GM19395 (cell line): ENCODE results near the gene FOXRED1.
"Not testable (repeated sequence)": the region's sequence is repeated elsewhere in the genome, so short reads cannot be mapped to it uniquely, and the experiment has no call there.

ENCODE experiments used
- ATAC-seq: cut with Tn5 transposase; IDR thresholded peaks from one replicate; pipeline ENCODE4 v1.9.1; 2021; ENCODE audit warnings: mild to moderate bottlenecking, moderate library complexity; ENCODE audit not compliant: unreplicated experiment

The FOXRED1 gene

GRCh38 chr11:126277322-126277721 lies 8.4 kb downstream of the FOXRED1 start:
- ATAC-seq, result no peak

GRCh38 chr11:126277780-126278179 lies 8.8 kb downstream of the FOXRED1 start:
- no peak for ATAC-seq

- ATAC-seq, result no peak
Measured at GRCh38 chr11:126279191-126279590, 10.2 kb downstream of the FOXRED1 start.

DNA sequence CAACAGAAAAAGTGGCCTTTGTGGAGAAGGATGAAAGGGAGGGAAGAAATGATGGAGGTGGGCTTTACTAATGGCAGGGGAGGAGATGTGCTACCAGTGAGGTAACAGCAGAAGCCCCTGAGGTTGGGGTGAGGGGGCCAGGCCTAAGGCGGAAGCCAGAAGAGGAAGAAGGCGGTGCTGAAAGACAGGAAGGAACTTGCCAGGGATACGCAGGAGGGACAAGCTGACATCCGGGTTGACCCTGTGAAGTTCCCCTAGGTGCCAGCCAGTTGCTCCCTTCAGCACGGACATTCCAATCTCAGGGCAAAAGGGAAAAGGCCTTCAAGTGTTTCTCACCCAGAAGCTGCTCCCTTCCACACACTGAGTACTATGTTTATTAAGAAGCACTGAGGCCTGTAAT lies 11.6 kb downstream of the FOXRED1 start:
- no peak for ATAC-seq

- no peak for ATAC-seq
Measured at GRCh38 chr11:126281245-126281644, 12.3 kb downstream of the FOXRED1 start.

GRCh38 chr11:126281666-126282175 lies 12.8 kb downstream of the FOXRED1 start:
- ATAC-seq, result no peak

DNA sequence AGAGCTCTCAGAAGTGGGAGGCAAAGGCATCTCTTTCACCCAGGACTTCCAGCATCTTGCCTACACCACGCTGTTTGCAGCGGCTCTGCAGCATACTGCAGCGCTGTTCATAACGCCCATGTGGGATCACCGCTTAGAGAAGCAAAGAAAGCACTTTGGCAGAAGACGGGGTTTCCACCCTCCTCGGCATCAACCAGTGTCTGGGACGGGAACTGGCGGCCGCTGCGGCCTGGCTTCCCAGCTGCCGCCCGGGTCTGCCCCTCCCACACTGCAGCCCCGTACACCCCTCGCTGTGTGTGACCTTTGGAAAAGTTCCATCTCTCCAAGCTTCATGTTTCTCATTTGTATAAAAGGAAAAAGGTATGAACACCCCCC lies 13.4 kb downstream of the FOXRED1 start:
- ATAC-seq, result peak; percentile 27

DNA sequence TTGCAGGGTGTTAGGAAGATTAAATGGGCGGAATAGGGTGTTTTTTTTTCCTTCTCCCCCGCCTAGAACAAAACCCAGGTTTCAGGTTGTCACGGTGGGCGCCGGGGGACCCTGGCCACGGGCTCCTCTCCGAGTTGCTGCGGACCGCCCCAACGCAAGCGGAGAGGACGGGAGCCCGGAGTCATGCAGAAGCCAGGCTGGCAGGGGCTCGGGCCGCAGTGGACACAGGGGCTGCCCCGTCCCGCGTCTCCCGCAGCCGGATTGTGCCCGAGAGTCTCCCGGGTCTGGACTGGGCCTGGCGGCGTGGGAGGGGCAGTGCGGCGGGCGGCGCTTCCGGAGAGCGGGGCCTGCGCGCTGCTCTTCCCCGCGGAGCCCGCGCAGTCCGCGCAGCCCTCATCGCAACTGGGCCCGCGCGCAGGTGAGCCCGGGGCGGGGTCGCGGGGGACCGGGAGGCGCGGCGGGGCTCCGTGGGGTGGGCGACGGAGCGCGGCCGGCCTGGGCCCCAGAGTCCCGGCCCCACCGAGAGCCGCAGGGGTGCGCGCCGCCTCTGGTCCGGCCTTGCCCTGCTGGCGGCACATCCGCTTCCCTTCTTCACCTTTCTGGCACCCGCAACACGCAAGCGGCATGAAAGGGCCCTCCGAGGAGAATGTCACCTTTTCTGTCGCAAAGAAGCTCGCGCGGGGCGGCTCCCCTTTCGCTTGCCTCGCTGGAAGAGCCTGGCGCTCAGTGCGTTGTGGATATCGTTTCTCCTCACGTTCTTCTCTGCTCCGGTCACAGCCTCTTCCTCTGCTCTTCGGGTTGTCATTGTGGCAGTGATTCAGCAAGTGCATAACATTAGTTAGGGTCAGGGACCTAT lies 14.0 kb downstream of the FOXRED1 start, which contains the start of gene TIRAP:
Gene TIRAP, plus strand, starts transcription at position 358 of the 856 bp plus-strand sequence. CDS start 7,802 bp downstream, outside the sequence.
- ATAC-seq, result peak; percentile 69

DNA sequence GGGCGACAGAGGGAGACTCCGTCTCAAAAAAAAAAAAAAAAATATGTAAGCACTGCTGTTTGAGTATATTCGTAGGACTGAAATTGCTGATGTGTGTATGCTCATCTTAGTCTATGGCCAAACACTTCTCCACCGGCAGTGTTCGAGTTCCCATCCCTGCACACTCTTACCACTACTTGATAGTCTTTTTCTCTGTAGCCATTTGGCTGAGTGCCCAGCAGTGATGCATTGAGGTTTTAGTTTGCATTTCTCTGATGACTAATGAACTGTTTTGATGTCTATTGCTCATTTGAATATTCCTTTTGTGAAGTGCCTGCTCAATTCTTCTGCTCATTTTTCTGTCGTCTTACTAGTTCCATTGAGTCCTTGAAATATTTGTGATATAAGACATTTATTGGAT lies 15.9 kb downstream of the FOXRED1 start:
- ATAC-seq, result peak; percentile 47

DNA sequence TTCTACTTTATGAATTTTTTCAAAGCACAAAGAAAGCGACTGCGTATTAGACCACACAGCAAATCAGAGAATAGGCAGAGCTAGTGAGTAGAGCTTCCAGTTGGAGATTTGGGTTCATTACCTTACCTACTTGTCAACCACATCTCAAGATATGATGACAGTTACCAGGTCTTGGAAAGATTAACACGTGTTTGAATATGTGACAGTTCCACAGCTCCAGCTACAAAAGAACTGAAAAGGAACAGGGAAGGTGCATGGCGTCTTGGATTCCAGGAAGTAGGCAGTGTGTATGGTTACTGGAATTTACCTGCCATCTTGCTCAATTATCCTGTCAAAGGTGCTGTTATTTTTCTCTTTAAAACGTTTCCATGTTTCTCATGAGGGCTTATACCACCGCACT lies 19.3 kb downstream of the FOXRED1 start:
- ATAC-seq, result no peak

GRCh38 chr11:126290887-126291286 lies 21.9 kb downstream of the FOXRED1 start:
- ATAC-seq, result no peak

GRCh38 chr11:126293726-126294125 lies 24.8 kb downstream of the FOXRED1 start:
- peak; percentile 41 for ATAC-seq

DNA sequence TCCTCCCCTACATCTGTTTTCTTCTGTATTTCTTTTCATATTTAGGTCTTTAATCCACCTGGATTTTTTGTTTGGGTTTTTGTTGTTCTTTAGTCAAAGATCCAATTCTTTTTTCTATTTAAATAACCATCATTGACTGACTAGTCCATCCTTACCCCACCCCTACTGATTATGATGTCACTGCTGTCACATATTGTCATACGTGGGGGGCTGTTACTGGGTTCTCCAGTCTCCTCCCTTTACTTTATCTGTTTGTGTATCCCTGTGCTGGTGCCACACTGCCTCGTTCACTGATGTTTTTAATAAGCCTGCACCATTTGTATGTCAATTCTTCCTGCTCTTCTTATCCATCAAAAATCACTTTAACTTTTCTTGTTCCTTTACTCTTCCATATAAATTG lies 28.1 kb downstream of the FOXRED1 start:
- ATAC-seq, result no peak

DNA sequence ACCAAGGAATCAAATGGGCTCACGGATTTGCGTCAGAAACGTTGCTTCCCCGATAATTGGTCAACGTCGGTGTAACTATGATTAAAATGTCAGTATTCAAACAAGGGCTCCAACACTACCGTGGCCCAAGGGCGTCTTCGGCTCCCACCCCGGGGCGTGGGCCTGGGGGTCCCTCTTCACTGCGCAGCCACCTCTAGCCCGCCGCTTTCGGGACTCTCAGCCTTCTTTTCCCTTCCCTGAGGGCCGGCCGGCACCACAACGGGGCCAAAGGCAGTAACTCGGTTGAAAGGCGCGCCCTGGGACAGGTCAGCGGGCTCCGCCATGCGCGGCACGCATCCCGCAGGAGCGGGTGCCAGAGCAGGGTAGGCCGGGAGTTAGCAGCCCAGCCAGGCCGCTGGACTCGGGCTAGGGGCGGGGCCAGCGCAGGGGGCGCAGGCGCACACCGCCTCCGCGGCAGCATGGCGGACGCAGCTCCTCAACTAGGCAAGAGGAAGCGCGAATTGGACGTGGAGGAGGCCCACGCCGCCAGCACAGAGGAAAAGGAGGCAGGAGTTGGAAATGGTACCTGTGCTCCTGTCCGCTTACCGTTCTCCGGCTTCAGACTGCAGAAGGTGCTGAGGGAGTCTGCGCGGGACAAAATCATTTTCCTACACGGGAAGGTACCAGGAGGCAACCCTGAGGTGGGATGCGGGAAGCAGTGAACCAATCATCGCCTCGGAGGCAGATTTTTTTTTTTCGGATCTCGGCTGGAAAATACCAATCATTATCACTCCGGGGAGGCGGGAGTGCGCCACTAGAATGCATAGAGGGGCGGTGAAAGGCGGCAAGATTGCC lies 34.9 kb downstream of the FOXRED1 start, which contains the start of gene DCPS:
Gene DCPS, plus strand, starts transcription at position 438 of the 834 bp plus-strand sequence. Its CDS starts 21 bp downstream, at position 459.
- peak; percentile 83 for ATAC-seq

GRCh38 chr11:126304457-126305075 lies 35.6 kb downstream of the FOXRED1 start:
- peak; percentile 10 for ATAC-seq

- peak; percentile 73 for ATAC-seq
Measured at GRCh38 chr11:126305699-126306098, 36.7 kb downstream of the FOXRED1 start.

- no peak for ATAC-seq
Measured at GRCh38 chr11:126307706-126308105, 38.8 kb downstream of the FOXRED1 start.

DNA sequence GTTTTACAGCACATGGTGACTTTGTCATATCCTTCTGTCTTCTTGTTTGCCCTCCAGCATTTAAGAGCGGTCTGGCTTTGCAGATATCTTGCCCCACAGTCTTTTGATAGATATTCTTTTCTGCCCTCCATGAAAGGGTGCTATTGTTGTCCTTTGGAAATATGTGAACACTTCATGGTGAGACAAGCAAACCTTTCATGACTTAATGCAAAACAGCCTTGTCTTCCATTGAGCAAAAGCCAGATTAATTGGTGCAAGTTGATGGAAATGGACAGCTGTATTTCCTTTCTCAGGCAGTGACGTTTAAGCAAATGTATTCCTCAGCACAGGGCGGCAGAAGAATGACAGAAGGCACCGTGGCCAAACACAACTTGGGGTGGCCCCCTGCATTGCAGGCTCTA lies 39.3 kb downstream of the FOXRED1 start:
- ATAC-seq, result no peak

GRCh38 chr11:126308771-126309170 lies 39.8 kb downstream of the FOXRED1 start:
- not testable (repeated sequence) for ATAC-seq

DNA sequence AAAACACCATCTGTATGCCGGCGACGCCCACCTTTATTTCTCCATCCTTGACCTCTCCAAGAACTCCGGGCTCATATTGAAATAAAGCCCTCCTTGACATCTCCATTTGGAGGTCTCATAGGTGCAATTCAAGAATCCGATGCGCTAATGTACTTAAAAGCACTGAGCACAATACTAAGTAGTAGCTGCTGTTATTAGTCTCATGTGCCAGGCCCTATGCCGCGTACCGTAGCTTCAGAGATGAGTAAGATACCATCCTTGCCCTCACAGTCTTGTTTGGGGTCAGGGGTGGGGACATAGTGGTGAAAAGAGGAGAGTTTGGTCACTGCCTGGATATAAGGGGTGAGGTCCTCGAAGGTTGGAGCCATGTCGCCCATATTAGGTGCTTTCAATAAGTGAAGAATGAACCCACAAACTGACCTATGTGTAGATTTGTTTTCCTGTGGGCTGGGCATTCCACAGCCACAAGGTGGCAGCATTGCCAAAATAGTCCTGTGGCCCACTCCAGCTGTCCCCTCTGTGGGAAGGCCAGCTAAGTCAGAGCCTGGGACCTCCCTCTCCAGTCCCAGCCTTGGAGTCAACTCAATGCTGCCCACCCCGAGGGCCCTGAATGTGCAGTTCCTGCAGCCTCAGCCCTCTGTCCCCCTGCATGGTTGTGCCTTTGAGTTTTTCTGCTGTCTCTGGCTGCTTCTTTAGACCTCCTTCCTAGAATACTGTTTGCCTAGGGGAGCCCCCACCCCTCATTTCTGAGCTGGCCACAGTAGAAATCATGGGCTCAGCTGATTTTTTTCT lies 41.4 kb downstream of the FOXRED1 start:
- ATAC-seq, result peak; percentile 34
